HUDEP-2 (cell line): ENCODE data around the gene CD72.

Experiments
- DNase-seq, 76 experiments: peaks; one replicate each; lab custom pipeline; 2025; ENCODE audit not compliant: unreplicated experiment in 76 of 76; lab: John Stamatoyannopoulos, UW

CD72 gene

GRCh38 chr9:35560625-35561337 is 57.4 kb downstream of the CD72 start:
- DNase-seq, result no peak
